GM21381 (cell line): ENCODE measurements around the gene TMPRSS11A.

Experiments
- ATAC-seq: cut with Tn5 transposase; IDR thresholded peaks from one replicate; pipeline ENCODE4 v1.9.1; 2021; ENCODE audit warnings: mild to moderate bottlenecking, moderate library complexity; ENCODE audit not compliant: unreplicated experiment

TMPRSS11A gene, protein sequence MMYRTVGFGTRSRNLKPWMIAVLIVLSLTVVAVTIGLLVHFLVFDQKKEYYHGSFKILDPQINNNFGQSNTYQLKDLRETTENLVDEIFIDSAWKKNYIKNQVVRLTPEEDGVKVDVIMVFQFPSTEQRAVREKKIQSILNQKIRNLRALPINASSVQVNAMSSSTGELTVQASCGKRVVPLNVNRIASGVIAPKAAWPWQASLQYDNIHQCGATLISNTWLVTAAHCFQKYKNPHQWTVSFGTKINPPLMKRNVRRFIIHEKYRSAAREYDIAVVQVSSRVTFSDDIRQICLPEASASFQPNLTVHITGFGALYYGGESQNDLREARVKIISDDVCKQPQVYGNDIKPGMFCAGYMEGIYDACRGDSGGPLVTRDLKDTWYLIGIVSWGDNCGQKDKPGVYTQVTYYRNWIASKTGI

DNA sequence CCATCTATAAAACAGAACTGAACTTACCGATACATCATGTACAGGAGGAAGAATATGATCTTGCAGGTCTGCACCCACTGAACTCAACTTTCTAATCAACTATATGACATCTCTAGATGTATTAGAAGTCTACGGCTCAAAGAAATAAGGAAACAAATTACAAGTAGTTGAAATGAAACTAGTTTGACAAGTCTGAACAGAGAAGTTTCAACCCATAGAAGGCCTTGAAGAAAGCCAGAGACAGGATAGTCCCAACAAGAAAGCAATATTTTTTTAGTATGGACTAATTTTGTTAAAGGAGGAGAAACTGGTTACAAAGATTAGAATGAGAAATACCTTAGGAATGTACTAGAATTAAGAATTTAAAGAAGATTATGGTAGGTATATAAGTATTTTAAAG, at the start of gene TMPRSS11A:
TMPRSS11A (minus strand) TSS at position 138 of the 400 bp plus-strand sequence; CDS start at position 38, 100 bp downstream.
- no peak for ATAC-seq

DNA sequence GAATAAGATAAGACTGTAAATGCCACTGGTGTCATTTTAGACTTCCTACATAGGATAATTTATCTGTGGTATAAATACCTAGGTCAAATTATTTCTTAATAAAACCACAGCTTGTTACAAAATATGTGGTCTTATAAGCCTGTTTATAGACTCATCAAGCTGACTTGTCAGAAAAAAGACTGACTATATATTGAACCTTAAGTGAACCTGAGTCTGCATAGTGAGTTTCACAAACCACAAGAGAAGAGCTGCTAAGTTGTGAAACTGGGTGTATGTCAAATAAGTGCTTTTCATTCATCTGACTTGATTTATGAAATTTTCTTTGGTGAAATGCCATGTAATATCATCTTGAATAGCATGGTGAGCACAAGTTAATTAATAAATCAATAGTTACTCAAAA, 48.4 kb upstream of the TMPRSS11A start:
- no peak for ATAC-seq

DNA sequence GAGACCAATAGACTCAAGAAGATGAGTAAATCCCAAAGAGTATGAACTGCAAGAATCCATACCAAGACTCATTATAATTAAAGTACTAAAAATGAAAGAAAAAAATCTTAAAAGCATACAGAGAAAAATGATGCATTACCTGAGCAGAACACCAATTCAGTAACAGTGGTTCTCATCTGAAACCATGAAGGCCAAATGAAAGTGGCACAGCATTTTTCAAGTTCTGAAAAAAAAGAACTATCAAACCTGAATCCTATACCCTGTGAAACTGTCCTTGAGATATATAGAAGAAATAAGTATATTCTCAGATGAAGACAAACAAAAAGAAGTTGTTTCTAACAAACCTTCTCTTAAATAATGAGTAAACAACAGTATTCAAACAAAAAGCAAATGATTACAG, 39.6 kb upstream of the TMPRSS11A start:
- no peak for ATAC-seq

DNA sequence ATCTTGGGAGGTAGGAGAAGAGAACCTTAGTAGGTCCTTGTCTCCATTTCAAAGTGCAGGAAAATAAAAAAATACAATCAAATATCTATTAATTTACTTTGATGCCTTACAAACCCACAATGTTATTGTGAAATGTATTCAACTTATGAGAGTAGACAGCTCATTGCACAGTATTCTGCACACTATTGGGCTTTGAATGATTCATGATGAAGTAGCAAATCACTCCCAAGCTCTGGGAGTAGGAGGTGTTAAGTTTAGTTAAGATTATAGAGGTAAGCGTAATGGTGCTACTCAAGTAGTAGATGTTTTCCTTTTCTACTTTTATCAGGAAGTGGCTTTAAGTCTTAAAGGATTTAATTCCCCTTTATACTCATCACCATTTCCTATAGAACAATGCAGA, 32.8 kb upstream of the TMPRSS11A start:
- no peak for ATAC-seq

DNA sequence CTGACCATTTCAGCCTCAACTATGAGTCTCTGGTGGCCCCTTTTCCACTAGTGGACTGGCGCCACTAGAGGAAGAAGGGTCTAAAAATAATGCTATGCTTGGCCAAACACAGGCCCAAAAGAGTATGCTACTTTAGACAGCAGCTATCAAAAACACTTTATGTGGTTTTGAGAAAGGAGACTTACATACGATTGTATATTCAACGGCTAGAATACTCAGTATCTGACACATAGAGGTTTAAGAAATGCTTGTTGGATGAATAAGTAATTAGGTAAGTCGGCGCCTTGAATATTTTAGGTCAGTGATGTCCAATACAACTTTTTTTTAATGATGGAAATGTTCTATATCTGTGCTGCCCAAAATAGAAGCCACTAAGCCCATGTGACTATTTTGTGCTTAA, 25.7 kb upstream of the TMPRSS11A start:
- ATAC-seq, result no peak

DNA sequence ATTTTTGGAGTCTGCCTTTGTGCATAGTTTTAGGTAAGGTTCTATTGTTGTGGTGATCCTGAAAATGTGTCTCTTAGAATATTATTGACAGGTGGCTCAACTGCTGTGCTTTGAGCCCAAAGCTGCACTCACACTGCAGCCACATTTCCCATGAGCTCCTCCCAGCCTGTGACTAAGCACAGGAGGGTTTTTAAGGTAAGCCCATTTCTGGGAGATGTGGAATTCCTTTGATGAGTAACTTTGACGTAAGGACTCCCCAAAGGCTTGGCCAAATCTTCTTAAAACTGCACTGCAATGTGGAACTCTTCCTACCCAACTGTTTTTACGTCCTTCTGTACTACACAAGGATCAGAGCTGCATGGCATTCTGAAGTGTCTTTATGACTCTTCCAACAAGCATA, 20.0 kb upstream of the TMPRSS11A start:
- ATAC-seq, result no peak

DNA sequence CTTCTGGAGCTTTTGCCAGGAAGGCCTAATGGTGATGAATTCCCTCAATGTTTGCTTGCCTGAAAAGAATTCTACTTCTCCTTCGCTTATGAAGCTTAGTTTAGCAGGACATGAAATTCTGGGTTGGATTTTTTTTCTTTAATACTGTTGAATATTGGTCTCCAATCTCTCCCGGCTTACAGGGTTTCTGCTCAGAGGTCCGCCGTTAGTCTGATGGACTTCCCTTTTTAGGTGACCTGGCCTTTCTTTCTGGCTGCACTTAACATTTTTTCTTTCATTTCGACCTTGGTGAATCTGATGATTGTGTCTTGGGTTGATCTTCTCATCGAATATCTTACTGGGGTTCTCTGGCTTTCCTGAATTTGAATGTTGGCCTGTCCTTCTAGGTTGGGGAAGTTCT, 17.2 kb upstream of the TMPRSS11A start:
- no peak for ATAC-seq

- no peak for ATAC-seq
Measured at GRCh38 chr4:67973608-67974007, 10.3 kb upstream of the TMPRSS11A start.

DNA sequence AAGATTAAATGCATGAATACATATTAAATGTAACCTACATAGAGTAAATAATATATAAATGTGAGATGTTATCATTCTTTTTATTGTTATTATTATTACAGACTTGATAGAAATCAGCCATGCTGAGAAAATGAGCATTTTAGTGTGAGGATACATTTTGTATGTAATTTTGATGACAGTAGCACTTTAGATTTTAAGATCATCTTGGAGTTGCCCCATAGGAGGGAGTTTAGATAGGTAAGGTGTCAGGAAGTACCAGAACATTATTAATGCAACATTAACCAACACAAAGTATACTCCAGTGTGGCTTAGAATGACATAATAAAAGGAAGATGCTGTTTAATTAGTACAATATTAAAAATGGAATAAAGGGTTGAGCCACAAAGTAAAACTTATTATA, 8.4 kb downstream of the TMPRSS11A start:
- ATAC-seq, result no peak

DNA sequence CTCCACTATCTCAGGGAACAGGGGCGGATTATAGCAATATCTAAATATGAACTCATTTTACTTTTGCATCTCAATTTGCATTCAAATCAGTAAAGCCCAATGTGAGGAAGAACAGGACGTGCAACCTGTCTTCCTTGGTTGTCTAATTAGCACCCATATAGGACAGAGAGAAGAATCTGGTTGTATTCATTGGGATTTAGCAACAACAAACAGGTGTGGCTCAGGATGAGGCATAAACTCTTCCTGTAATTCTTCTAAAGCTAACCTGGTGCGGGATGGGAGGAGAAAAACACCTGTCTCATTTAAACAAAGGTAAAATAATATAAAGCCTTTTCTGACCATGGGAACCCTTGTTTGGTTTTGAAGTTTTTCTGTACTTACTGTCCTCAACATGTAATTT, 22.2 kb downstream of the TMPRSS11A start:
- ATAC-seq, result no peak

- no peak for ATAC-seq
Measured at GRCh38 chr4:67940506-67940905, 22.8 kb downstream of the TMPRSS11A start.

DNA sequence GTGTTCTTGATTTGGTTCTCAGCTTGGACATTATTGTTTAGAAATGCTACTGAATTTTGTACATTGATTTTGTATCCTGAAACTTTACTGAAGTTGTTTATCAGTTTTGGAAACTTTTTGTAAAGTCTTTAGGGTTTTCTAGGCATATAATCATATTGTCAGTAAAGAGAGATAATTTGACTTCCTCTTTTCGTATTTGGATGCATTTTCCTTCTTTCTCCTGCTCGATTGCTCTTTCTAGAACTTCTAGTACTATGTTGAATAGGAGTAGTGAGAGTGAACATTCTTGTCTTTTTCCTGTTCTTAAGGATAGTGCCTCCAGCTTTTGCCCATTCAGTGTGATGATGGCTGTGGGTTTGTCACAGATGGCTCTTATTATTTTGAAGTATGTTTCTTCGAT, 24.1 kb downstream of the TMPRSS11A start:
- no peak for ATAC-seq

DNA sequence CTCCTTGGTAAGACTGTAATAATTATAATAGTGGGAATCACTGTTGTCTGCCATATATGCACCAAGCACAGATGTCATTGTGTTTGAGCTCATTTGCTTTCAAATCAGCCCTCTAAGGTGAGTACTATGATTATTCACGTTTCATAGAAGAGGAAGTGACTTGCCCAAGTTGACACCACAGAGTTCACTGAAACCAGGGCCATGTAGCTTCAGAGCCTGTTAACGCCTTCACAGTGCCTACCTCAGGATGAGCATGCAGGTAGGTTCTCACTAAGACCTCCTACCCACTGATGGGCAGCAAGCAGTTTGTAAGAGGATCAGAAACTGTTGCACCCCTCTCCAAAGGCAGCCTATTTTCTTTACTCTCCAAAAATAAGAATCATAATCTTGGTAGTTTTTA, 27.4 kb downstream of the TMPRSS11A start:
- ATAC-seq, result no peak

- no peak for ATAC-seq
Measured at GRCh38 chr4:67934628-67935027, 28.7 kb downstream of the TMPRSS11A start.

GRCh38 chr4:67933755-67934154, 29.5 kb downstream of the TMPRSS11A start:
- no peak for ATAC-seq

DNA sequence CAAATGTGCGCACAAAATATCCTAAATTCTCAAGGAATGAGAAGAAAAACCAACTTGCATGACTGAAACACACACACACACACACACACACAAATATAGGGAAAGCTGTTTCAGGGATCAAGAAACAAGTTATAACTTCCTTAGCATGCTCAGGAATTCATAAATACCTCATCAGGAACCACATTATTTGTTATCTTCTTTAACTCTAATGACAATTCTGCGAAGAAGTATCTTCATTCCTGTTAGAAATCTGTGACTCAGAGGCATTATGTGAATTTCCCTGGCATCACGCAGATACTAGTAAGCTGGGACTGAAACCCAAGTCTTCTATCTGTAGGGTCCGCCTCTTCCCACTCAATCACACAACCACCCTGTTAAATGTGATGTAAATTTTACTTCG, 30.3 kb downstream of the TMPRSS11A start:
- no peak for ATAC-seq

- no peak for ATAC-seq
Measured at GRCh38 chr4:67931256-67931655, 32.0 kb downstream of the TMPRSS11A start.

- ATAC-seq, result no peak
Measured at GRCh38 chr4:67929426-67929825, 33.9 kb downstream of the TMPRSS11A start.

DNA sequence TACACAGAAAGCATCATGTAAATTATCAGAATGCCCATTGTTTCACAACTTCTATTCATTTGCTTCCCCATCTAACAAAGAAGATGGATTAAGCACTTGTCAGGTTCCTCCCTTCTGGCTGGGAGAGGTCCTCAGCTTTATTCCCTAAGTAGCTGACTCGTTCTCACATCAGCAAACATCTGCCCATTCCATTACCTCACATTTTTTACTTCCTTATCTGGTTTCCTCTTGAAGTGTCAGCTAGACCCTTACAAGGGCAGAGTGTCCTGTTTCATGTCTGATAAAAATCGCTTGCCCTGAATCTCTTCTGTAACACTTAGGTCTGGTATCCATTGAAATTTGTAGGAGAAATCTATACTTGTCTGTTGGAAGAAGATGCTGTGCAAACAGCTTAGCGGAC, 34.7 kb downstream of the TMPRSS11A start:
- ATAC-seq, result no peak

DNA sequence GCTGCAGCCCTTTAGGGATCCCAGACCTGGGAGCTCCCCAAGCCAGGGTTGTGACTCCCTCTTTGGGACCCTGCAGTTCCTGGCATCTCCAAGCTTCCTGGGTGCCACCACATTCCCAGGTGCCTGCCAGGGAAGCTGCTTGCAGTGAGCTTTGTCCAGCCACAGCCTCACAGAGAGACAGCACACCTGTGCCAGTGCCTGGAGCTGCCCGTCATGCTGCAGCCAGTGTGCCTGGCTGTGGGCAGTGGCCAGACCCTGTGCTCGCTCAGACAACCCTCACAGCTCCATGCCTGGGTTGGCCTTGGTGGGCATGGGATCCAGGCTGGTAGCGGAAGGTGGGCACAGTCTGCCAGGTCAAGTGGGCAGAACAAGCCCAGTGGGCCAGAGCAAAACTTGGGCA, 36.0 kb downstream of the TMPRSS11A start:
- no peak for ATAC-seq

DNA sequence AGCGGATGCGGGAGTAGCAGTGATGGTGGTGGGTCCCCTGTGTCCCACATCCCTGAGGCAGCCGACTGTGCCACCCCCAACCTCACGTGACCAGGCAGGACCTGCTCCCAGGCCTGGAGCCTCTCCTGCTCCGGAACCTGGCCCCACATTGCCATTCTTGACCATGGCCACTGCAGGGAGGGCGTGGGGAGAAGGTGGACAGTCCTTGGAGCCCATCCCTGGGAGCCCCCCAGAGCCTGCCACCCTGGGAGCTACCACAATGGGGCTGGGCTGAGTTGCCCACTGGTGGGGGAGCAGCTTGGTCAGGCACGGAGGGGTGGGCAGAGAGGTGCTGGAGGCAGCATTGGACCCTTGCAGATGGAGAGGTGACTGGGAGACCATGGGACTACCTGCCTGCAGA, 36.8 kb downstream of the TMPRSS11A start:
- ATAC-seq, result no peak

DNA sequence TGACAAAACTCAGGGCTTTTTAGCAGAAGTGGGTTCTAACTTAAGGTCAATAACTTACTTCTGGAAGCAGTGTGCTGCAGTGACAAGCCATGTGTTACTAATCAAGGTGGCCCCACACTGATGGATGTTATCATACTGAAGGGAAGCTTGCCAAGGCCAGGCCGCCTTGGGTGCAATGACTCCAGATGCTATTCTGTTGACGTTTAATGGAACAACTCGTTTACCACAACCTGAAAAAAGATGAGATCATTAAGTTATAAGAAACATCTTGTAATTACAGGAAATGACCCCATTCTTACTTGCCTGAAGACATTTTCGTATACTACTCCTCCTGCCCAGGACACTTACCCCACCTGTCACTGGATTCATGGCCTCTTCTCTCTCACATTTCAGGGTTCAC, 40.6 kb downstream of the TMPRSS11A start:
- no peak for ATAC-seq

DNA sequence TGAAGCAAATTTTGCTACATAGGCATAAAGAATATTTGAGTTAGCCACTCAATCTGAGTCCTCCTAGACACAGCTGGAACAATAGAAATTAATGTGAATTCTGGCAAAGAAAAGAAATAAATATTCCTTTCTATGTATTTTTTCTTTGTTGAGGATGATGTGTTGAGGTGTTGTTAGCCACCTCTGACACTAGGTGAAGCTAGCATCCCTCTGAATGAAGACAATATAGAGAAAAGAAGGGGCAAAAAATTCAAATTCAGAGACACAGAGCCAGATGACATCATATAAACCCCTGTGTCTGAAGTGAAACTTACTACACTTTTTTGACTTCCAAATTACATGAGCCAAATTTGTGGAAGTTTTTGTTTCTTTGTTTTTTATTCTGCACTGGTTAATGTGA, 44.9 kb downstream of the TMPRSS11A start:
- ATAC-seq, result no peak
